Esophagus mucosa (tissue), 1 donor: ENCODE measurements around the gene VPS35L. TPM values are rescaled to one million over a fixed set of nuclear protein-coding genes. Genes with fewer than 3 reads are reported as not detected.

Source experiments
- ATAC-seq: fragments of 200-7000 bp; cut with Tn5 transposase; one replicate; pipeline ENCODE4 v1.9.1; 2020
- total RNA-seq: library from RNA; stranded (reverse); gene quantifications from one replicate; pipeline ENCODE4 v1.2.4, GENCODE V29; 2023
- donor health status: DM: yes; HTN: yes; CAD: no.

The VPS35L gene
- 43.2 TPM for total RNA-seq

GRCh38 chr16:19555186-19555937 lies at the start of gene VPS35L:
TSS of gene VPS35L (plus strand) at chr16:19555703. CDS start at chr16:19555730, 27 bp downstream.
- peak; percentile 98 for ATAC-seq

- ATAC-seq = no peak
Measured at GRCh38 chr16:19506965-19507364, 48.5 kb upstream of the VPS35L start.

- no peak for ATAC-seq
Measured at GRCh38 chr16:19507867-19508266, 47.6 kb upstream of the VPS35L start.

GRCh38 chr16:19512297-19512696 lies 43.2 kb upstream of the VPS35L start:
- no peak for ATAC-seq

GRCh38 chr16:19513377-19514053 lies 42.0 kb upstream of the VPS35L start:
- ATAC-seq = peak; percentile 41

- ATAC-seq = peak; percentile 41
Measured at GRCh38 chr16:19515757-19516156, 39.7 kb upstream of the VPS35L start.

GRCh38 chr16:19517424-19518089 lies 37.9 kb upstream of the VPS35L start:
- ATAC-seq = peak; percentile 59

GRCh38 chr16:19518388-19518787 lies 37.1 kb upstream of the VPS35L start:
- ATAC-seq = no peak

GRCh38 chr16:19520861-19521331 lies 34.6 kb upstream of the VPS35L start:
- no peak for ATAC-seq

- peak; percentile 77 for ATAC-seq
Measured at GRCh38 chr16:19521471-19522396, 33.8 kb upstream of the VPS35L start, which contains the start of gene GDE1. TSS of gene GDE1 (minus strand) at chr16:19522098. CDS start at chr16:19521964, 134 bp downstream.

- no peak for ATAC-seq
Measured at GRCh38 chr16:19522397-19522732, 33.1 kb upstream of the VPS35L start.

GRCh38 chr16:19522760-19523159 lies 32.7 kb upstream of the VPS35L start:
- no peak for ATAC-seq

GRCh38 chr16:19523184-19523558 lies 32.3 kb upstream of the VPS35L start:
- ATAC-seq = no peak

GRCh38 chr16:19523559-19524355 lies 31.7 kb upstream of the VPS35L start, which contains the start of gene CCP110:
TSS of gene CCP110 (plus strand) at chr16:19523942. CDS start at chr16:19527882, 3,940 bp downstream.
- peak; percentile 91 for ATAC-seq

GRCh38 chr16:19524356-19524615 lies 31.2 kb upstream of the VPS35L start:
- peak; percentile 2 for ATAC-seq

- ATAC-seq = no peak
Measured at GRCh38 chr16:19524616-19525384, 30.7 kb upstream of the VPS35L start.

GRCh38 chr16:19525385-19525723 lies 30.1 kb upstream of the VPS35L start:
- no peak for ATAC-seq

GRCh38 chr16:19527161-19527560 lies 28.3 kb upstream of the VPS35L start:
- ATAC-seq = no peak

- no peak for ATAC-seq
Measured at GRCh38 chr16:19528666-19529065, 26.8 kb upstream of the VPS35L start.

- ATAC-seq = no peak
Measured at GRCh38 chr16:19532601-19533000, 22.9 kb upstream of the VPS35L start.
